WTC11 (cell line): ENCODE measurements around the gene DBT.

ENCODE experiments used
- CTCF ChIP-seq: fragments of 200-600 bp; IDR thresholded peaks from 2 replicates; pipeline ENCODE4 v1.8.0; 2022; ENCODE audit warnings: antibody characterized with exemption
- HMGA2 ChIP-seq: fragments of 250-450 bp; sonication (Bioruptor Pico); IDR thresholded peaks from 2 replicates; pipeline ENCODE4 v1.4.0; 2021; ENCODE audit warnings: mild to moderate bottlenecking, moderate library complexity
- MAX ChIP-seq: sonication (generic); formaldehyde crosslinking; IDR thresholded peaks from 2 replicates; pipeline ENCODE4 v1.8.0; 2022; ENCODE audit warnings: mild to moderate bottlenecking, missing genetic modification reagents
- ZSCAN18 ChIP-seq: fragments of 250-450 bp; sonication (Bioruptor Pico); IDR thresholded peaks from 2 replicates; pipeline ENCODE4 v2.1.2; 2022; ENCODE audit warnings: mild to moderate bottlenecking, moderate library complexity

GRCh38 chr1:100267284-100267683 lies 17.6 kb upstream of the DBT start:
- TF ChIP-seq CTCF (no peak), HMGA2 (no peak), MAX (CRISPR knock-in tag) (no peak), ZSCAN18 (no peak)
